Activated naive CD4-positive, alpha-beta T cell treated with anti-CD3 and anti-CD28 coated beads for 36 hours (primary cell): ENCODE results near the gene EGFLAM. TPM values are rescaled to one million over a fixed set of nuclear protein-coding genes. Genes with fewer than 3 reads are reported as not detected.

ENCODE experiments used
- CTCF ChIA-PET: fragments of 350-600 bp; sonication (Branson Sonifier 250); formaldehyde crosslinking; loops from one replicate; lab custom pipeline; 2021; ENCODE audit warnings: antibody characterized with exemption; lab: Charles Lee
- DNase-seq: peaks from one replicate; pipeline ENCODE4 v3.0.0-alpha.2; 2020
- H3K27ac Mint-ChIP-seq: one replicate; pipeline ENCODE4 v1.8.0; 2021; ENCODE audit warnings: mild to moderate bottlenecking, mixed read lengths
- H3K27me3 Mint-ChIP-seq: one replicate; pipeline ENCODE4 v1.8.0; 2021; ENCODE audit warnings: low read depth, mixed read lengths
- H3K36me3 Mint-ChIP-seq: one replicate; pipeline ENCODE4 v1.8.0; 2021; ENCODE audit warnings: low read depth, mixed read lengths
- H3K4me1 Mint-ChIP-seq: one replicate; pipeline ENCODE4 v1.8.0; 2021; ENCODE audit warnings: low read depth, mixed read lengths
- H3K4me3 Mint-ChIP-seq: one replicate; pipeline ENCODE4 v1.8.0; 2021; ENCODE audit warnings: mild to moderate bottlenecking, moderate library complexity, mixed read lengths
- H3K9me3 Mint-ChIP-seq: one replicate; pipeline ENCODE4 v1.8.0; 2021; ENCODE audit warnings: mixed read lengths
- intact Hi-C: fragments of 100-400 bp; cut with micrococcal nuclease; formaldehyde crosslinking; loops from one replicate; pipeline ENCODE4 v1.15.1; 2023
- total RNA-seq, 2 experiments: library from RNA; stranded (reverse); gene quantifications; one replicate each; pipeline ENCODE4 v1.2.3, GENCODE V29; 2021

EGFLAM gene
- total RNA-seq, 2 experiments from 2014 or later: not detected

GRCh38 chr5:38465061-38465460 lies 206.7 kb downstream of the EGFLAM start:
- no peak overlapping the region for H3K27ac Mint-ChIP-seq
- peaks cover 32% of the 10 kb centered on the region for H3K27me3 Mint-ChIP-seq
- no peaks in the 10 kb centered on the region for H3K9me3 Mint-ChIP-seq
- H3K36me3 Mint-ChIP-seq: no peaks in the 10 kb centered on the region
- intact Hi-C loops: no loop called here
- H3K4me3 Mint-ChIP-seq: no peak overlapping the region
- no peaks in the 10 kb centered on the region for H3K4me1 Mint-ChIP-seq
- no peak for DNase-seq
- CTCF ChIA-PET: interaction anchor here (0.6 to 1.6 kb wide), 2 partner anchors 23 to 37 kb away, joined by 3 to 8 read pairs; no protein-coding TSS in a partner anchor

- CTCF ChIA-PET: no interaction called here
- no peak overlapping the region for H3K4me3 Mint-ChIP-seq
- no peak overlapping the region for H3K27ac Mint-ChIP-seq
- H3K9me3 Mint-ChIP-seq: no peaks in the 10 kb centered on the region
- no peaks in the 10 kb centered on the region for H3K4me1 Mint-ChIP-seq
- intact Hi-C loops: no loop called here
- H3K36me3 Mint-ChIP-seq: no peaks in the 10 kb centered on the region
- H3K27me3 Mint-ChIP-seq: peaks cover 25% of the 10 kb centered on the region
- no peak for DNase-seq
Observed at GRCh38 chr5:38465702-38466423, 207.5 kb downstream of the EGFLAM start.

GRCh38 chr5:38466424-38467189 lies 208.2 kb downstream of the EGFLAM start:
- intact Hi-C loops: no loop called here
- no peaks in the 10 kb centered on the region for H3K9me3 Mint-ChIP-seq
- DNase-seq: no peak
- H3K36me3 Mint-ChIP-seq: no peaks in the 10 kb centered on the region
- peaks cover 23% of the 10 kb centered on the region for H3K27me3 Mint-ChIP-seq
- H3K27ac Mint-ChIP-seq: no peak overlapping the region
- no peaks in the 10 kb centered on the region for H3K4me1 Mint-ChIP-seq
- CTCF ChIA-PET: interaction anchor here (1.9 kb wide), 1 partner anchor 25 kb away, joined by 6 read pairs; no protein-coding TSS in a partner anchor
- no peak overlapping the region for H3K4me3 Mint-ChIP-seq

- H3K9me3 Mint-ChIP-seq: no peaks in the 10 kb centered on the region
- intact Hi-C loops: no loop called here
- H3K27me3 Mint-ChIP-seq: peaks cover 18% of the 10 kb centered on the region
- H3K27ac Mint-ChIP-seq: no peak overlapping the region
- DNase-seq: no peak
- no peak overlapping the region for H3K4me3 Mint-ChIP-seq
- CTCF ChIA-PET: interaction anchor here (1.9 kb wide), 1 partner anchor 26 kb away, joined by 6 read pairs; no protein-coding TSS in a partner anchor
- no peaks in the 10 kb centered on the region for H3K36me3 Mint-ChIP-seq
- no peaks in the 10 kb centered on the region for H3K4me1 Mint-ChIP-seq
Observed at GRCh38 chr5:38467353-38468040, 209.1 kb downstream of the EGFLAM start.

GRCh38 chr5:38468202-38468673 lies 209.9 kb downstream of the EGFLAM start:
- H3K36me3 Mint-ChIP-seq: no peaks in the 10 kb centered on the region
- no peaks in the 10 kb centered on the region for H3K9me3 Mint-ChIP-seq
- H3K27me3 Mint-ChIP-seq: peaks cover 17% of the 10 kb centered on the region
- H3K27ac Mint-ChIP-seq: no peak overlapping the region
- intact Hi-C loops: no loop called here
- H3K4me1 Mint-ChIP-seq: no peaks in the 10 kb centered on the region
- DNase-seq: no peak
- CTCF ChIA-PET: interaction anchor here (1.9 kb wide), 1 partner anchor 27 kb away, joined by 6 read pairs; no protein-coding TSS in a partner anchor
- H3K4me3 Mint-ChIP-seq: no peak overlapping the region

GRCh38 chr5:38468978-38469706 lies 210.8 kb downstream of the EGFLAM start:
- Mint-ChIP-seq H3K9me3 (no peaks in the 10 kb centered on the region), H3K27me3 (peaks cover 20% of the 10 kb centered on the region), H3K4me3 (no peak overlapping the region), H3K4me1 (no peaks in the 10 kb centered on the region), H3K27ac (no peak overlapping the region), H3K36me3 (no peaks in the 10 kb centered on the region)
- intact Hi-C loops: no loop called here
- DNase-seq: no peak
- CTCF ChIA-PET: interaction anchor here (1.6 kb wide), 1 partner anchor 27 kb away, joined by 3 read pairs; no protein-coding TSS in a partner anchor

- intact Hi-C loops: no loop called here
- H3K27ac Mint-ChIP-seq: no peak overlapping the region
- no peak for DNase-seq
- H3K4me3 Mint-ChIP-seq: no peak overlapping the region
- H3K36me3 Mint-ChIP-seq: no peaks in the 10 kb centered on the region
- CTCF ChIA-PET: interaction anchor here (1.6 kb wide), 1 partner anchor 28 kb away, joined by 3 read pairs; no protein-coding TSS in a partner anchor
- H3K9me3 Mint-ChIP-seq: no peaks in the 10 kb centered on the region
- peaks cover 24% of the 10 kb centered on the region for H3K27me3 Mint-ChIP-seq
- H3K4me1 Mint-ChIP-seq: no peaks in the 10 kb centered on the region
Observed at GRCh38 chr5:38469707-38470267, 211.4 kb downstream of the EGFLAM start.

- H3K27me3 Mint-ChIP-seq: peaks cover 27% of the 10 kb centered on the region
- no peaks in the 10 kb centered on the region for H3K36me3 Mint-ChIP-seq
- intact Hi-C loops: no loop called here
- DNase-seq: no peak
- CTCF ChIA-PET: no interaction called here
- no peak overlapping the region for H3K27ac Mint-ChIP-seq
- no peaks in the 10 kb centered on the region for H3K9me3 Mint-ChIP-seq
- H3K4me3 Mint-ChIP-seq: no peak overlapping the region
- H3K4me1 Mint-ChIP-seq: no peaks in the 10 kb centered on the region
Observed at GRCh38 chr5:38471709-38472108, 213.3 kb downstream of the EGFLAM start.

- no peaks in the 10 kb centered on the region for H3K36me3 Mint-ChIP-seq
Observed at GRCh38 chr5:38472541-38472940, 214.2 kb downstream of the EGFLAM start.

GRCh38 chr5:38473008-38473407 lies 214.6 kb downstream of the EGFLAM start:
- Mint-ChIP-seq H3K4me1 (no peaks in the 10 kb centered on the region), H3K27me3 (peaks cover 30% of the 10 kb centered on the region), H3K36me3 (no peaks in the 10 kb centered on the region), H3K27ac (no peak overlapping the region), H3K4me3 (no peak overlapping the region), H3K9me3 (no peaks in the 10 kb centered on the region)
- intact Hi-C loops: no loop called here
- CTCF ChIA-PET: interaction anchor here (2.3 kb wide), 1 partner anchor 31 kb away, joined by 10 read pairs; no protein-coding TSS in a partner anchor
- DNase-seq: no peak

More at GRCh38 chr5:38472541-38472940, 214.2 kb downstream of the EGFLAM start:
- no peak for DNase-seq
- H3K27ac Mint-ChIP-seq: no peak overlapping the region
- no peak overlapping the region for H3K4me3 Mint-ChIP-seq
- H3K27me3 Mint-ChIP-seq: peaks cover 31% of the 10 kb centered on the region
- CTCF ChIA-PET: interaction anchor here (2.3 kb wide), 1 partner anchor 31 kb away, joined by 10 read pairs; no protein-coding TSS in a partner anchor
- intact Hi-C loops: no loop called here
- H3K9me3 Mint-ChIP-seq: no peaks in the 10 kb centered on the region
- no peaks in the 10 kb centered on the region for H3K4me1 Mint-ChIP-seq

- Mint-ChIP-seq H3K4me1 (no peaks in the 10 kb centered on the region), H3K27ac (no peak overlapping the region), H3K27me3 (peaks cover 34% of the 10 kb centered on the region), H3K36me3 (no peaks in the 10 kb centered on the region), H3K4me3 (no peak overlapping the region), H3K9me3 (no peaks in the 10 kb centered on the region)
- CTCF ChIA-PET: no interaction called here
- DNase-seq: no peak
- intact Hi-C loops: no loop called here
Observed at GRCh38 chr5:38478166-38478565, 219.8 kb downstream of the EGFLAM start.
